PFSK-1 (cell line): ENCODE measurements around the gene COPS8.

Experiments used
- FOXP2 ChIP-seq: optimal IDR thresholded peaks from 2 replicates; pipeline ENCODE3; 2011; ENCODE audit warnings: borderline replicate concordance, control low read depth, inconsistent platforms; ENCODE audit not compliant: insufficient read depth; ENCODE audit errors: extremely low read length, extremely low read depth
- POLR2AphosphoS5 ChIP-seq: IDR thresholded peaks from 2 replicates; pipeline ENCODE4 v1.6.1; 2012; ENCODE audit warnings: low read depth, mild to moderate bottlenecking, control low read depth, low read length, moderate library complexity
- REST ChIP-seq, 2 experiments: IDR thresholded peaks; 2 replicates each; pipeline versions ENCODE4 v1.6.1 to v1.8.0; 2011 to 2012; ENCODE audit warnings: low read depth in 2 of 2, low read length in 2 of 2, control low read depth in 1 of 2, inconsistent platforms in 1 of 2, mild to moderate bottlenecking in 1 of 2, moderate library complexity in 1 of 2; ENCODE audit not compliant: insufficient read depth in 1 of 2
- SIN3A ChIP-seq: IDR thresholded peaks from 2 replicates; pipeline ENCODE4 v1.6.1; 2012; ENCODE audit warnings: mild to moderate bottlenecking, low read length, moderate library complexity, borderline replicate concordance; ENCODE audit not compliant: insufficient read depth
- TAF1 ChIP-seq: IDR thresholded peaks from 2 replicates; pipeline ENCODE4 v1.6.1; 2012; ENCODE audit warnings: low read length, control low read depth, borderline replicate concordance; ENCODE audit not compliant: insufficient read depth

The COPS8 gene

GRCh38 chr2:237144516-237144915 is 58.8 kb downstream of the COPS8 start:
- TF ChIP-seq SIN3A (no peak), REST (IDR thresholded peaks at IDR 0.05; ENCODE audit: insufficient read depth in 1 of 2, low read depth in 2 of 2, low read length in 2 of 2) (no peak), TAF1 (no peak), POLR2AphosphoS5 (no peak), FOXP2 (no peak)

GRCh38 chr2:237147317-237147716 is 61.6 kb downstream of the COPS8 start:
- no peak for TF ChIP-seq POLR2AphosphoS5
- no peak for TF ChIP-seq FOXP2
- TF ChIP-seq SIN3A: no peak
- no peak for TF ChIP-seq REST (IDR thresholded peaks at IDR 0.05; ENCODE audit: insufficient read depth in 1 of 2, low read depth in 2 of 2, low read length in 2 of 2)
- no peak for TF ChIP-seq TAF1

GRCh38 chr2:237148624-237149023 is 62.9 kb downstream of the COPS8 start:
- no peak for TF ChIP-seq REST (IDR thresholded peaks at IDR 0.05; ENCODE audit: insufficient read depth in 1 of 2, low read depth in 2 of 2, low read length in 2 of 2)
- no peak for TF ChIP-seq FOXP2
- TF ChIP-seq SIN3A: no peak
- TF ChIP-seq TAF1: no peak
- TF ChIP-seq POLR2AphosphoS5: no peak

- no peak for TF ChIP-seq POLR2AphosphoS5
- no peak for TF ChIP-seq REST (IDR thresholded peaks at IDR 0.05; ENCODE audit: insufficient read depth in 1 of 2, low read depth in 2 of 2, low read length in 2 of 2)
- no peak for TF ChIP-seq FOXP2
- TF ChIP-seq TAF1: no peak
- TF ChIP-seq SIN3A: no peak
These were observed 63.7 kb downstream of the COPS8 start for GRCh38 chr2:237149425-237149824.
